PC-3 (cell line): Measurements from ENCODE around the gene PSMD6. TPM values are rescaled to one million over a fixed set of nuclear protein-coding genes. Genes with fewer than 3 reads are reported as not detected.
A peak's percentile ranks its signal among the peaks of the same experiment; 100 is the strongest.

Source experiments
- ATAC-seq: fragments of 200-7000 bp; cut with Tn5 transposase; 2 replicates; pipeline ENCODE4 v1.9.1; 2020; ENCODE audit warnings: mild to moderate bottlenecking, moderate library complexity
- BruUV-seq: library from RNA; stranded (reverse); fragments of 400-500 nt; replicated peaks from 2 replicates; lab custom pipeline; 2021; lab: Mats Ljungman, UMichigan
- CTCF ChIA-PET: fragments of 300-600 bp; sonication (Branson Sonifier 250); formaldehyde crosslinking; loops from one replicate; lab custom pipeline; 2022; ENCODE audit warnings: antibody characterized with exemption; lab: Charles Lee
- POLR2A ChIA-PET: fragments of 300-600 bp; sonication (Branson Sonifier 250); formaldehyde crosslinking; loops from one replicate; lab custom pipeline; 2022; ENCODE audit warnings: antibody characterized with exemption; ENCODE audit not compliant: unreplicated experiment; lab: Charles Lee
- DNase-seq: peaks from one replicate; pipeline ENCODE4 v3.0.0-alpha.2; 2015
- H2AFZ ChIP-seq: fragments of 300-600 bp; sonication (generic); 2 replicates; pipeline ENCODE4 v1.6.0; 2016; ENCODE audit warnings: antibody characterized with exemption, low read length
- H3F3A ChIP-seq: fragments of 300-600 bp; sonication (generic); one replicate; pipeline ENCODE4 v1.6.0; 2017; ENCODE audit warnings: antibody characterized with exemption, low read length, control low read depth, mild to moderate bottlenecking; ENCODE audit not compliant: unreplicated experiment
- H3K27ac ChIP-seq: fragments of 300-600 bp; sonication (generic); 2 replicates; pipeline ENCODE4 v1.5.1; 2016; ENCODE audit warnings: mild to moderate bottlenecking, low read length
- H3K27me3 ChIP-seq: fragments of 300-600 bp; sonication (generic); 2 replicates; pipeline ENCODE4 v1.6.1; 2016; ENCODE audit warnings: low read length, mixed read lengths
- H3K36me3 ChIP-seq: fragments of 300-600 bp; sonication (generic); 2 replicates; pipeline ENCODE4 v1.6.1; 2016; ENCODE audit warnings: low read depth, mixed run types, low read length, mixed read lengths
- H3K4me1 ChIP-seq: fragments of 300-600 bp; sonication (generic); 2 replicates; pipeline ENCODE4 v1.5.1; 2016; ENCODE audit warnings: low read length; ENCODE audit not compliant: insufficient read depth
- H3K4me2 ChIP-seq: fragments of 300-600 bp; sonication (generic); 2 replicates; pipeline ENCODE4 v1.6.0; 2016; ENCODE audit warnings: low read length
- H3K4me3 ChIP-seq: fragments of 300-600 bp; sonication (generic); 2 replicates; pipeline ENCODE4 v1.5.1; 2016; ENCODE audit warnings: mild to moderate bottlenecking, low read length, mixed read lengths
- H3K79me2 ChIP-seq: fragments of 300-600 bp; sonication (generic); 2 replicates; pipeline ENCODE4 v1.6.1; 2017; ENCODE audit warnings: low read length, mixed read lengths
- H3K9ac ChIP-seq: fragments of 300-600 bp; sonication (generic); 2 replicates; pipeline ENCODE4 v1.6.0; 2016; ENCODE audit warnings: mild to moderate bottlenecking, low read length
- H3K9me2 ChIP-seq: fragments of 300-600 bp; sonication (generic); replicated peaks from 2 replicates; pipeline ENCODE4 v1.6.1; 2016; ENCODE audit warnings: mixed run types, low read length, mixed read lengths
- H3K9me3 ChIP-seq: fragments of 300-600 bp; sonication (generic); 2 replicates; pipeline ENCODE4 v1.6.1; 2016; ENCODE audit warnings: low read length, mixed read lengths
- H4K20me1 ChIP-seq: fragments of 300-600 bp; sonication (generic); 2 replicates; pipeline ENCODE4 v1.6.1; 2016; ENCODE audit warnings: low read length, mixed read lengths
- CTCF ChIP-seq: fragments of 300-600 bp; sonication (generic); conservative IDR thresholded peaks from 2 replicates; pipeline ENCODE4 v1.5.1; 2017; ENCODE audit warnings: antibody characterized with exemption, low read depth, mild to moderate bottlenecking, low read length
- EZH2 ChIP-seq: fragments of 300-600 bp; sonication (generic); IDR thresholded peaks from one replicate; pipeline ENCODE4 v1.6.1; 2017; ENCODE audit warnings: antibody characterized with exemption, mild to moderate bottlenecking, low read length; ENCODE audit not compliant: unreplicated experiment
- EZH2phosphoT487 ChIP-seq: fragments of 300-600 bp; sonication (generic); IDR thresholded peaks from 2 replicates; pipeline ENCODE4 v1.6.1; 2018; ENCODE audit warnings: mild to moderate bottlenecking, antibody characterized with exemption, low read length, borderline replicate concordance
- intact Hi-C: fragments of 100-400 bp; cut with micrococcal nuclease; formaldehyde crosslinking; loops from 2 replicates; pipeline ENCODE4 v1.9.0; 2023
- total RNA-seq: library from RNA; depleted of rRNA; stranded (reverse); fragments of >200 nt; gene quantifications from 2 replicates; pipeline ENCODE4 v1.2.3, GENCODE V29; 2014

PSMD6 gene
- total RNA-seq, 1 experiment from 2014 or later = 80.7 TPM

- ChIA-PET POLR2A (no interaction called here), CTCF (interaction anchor here (0.5 kb wide), 2 partner anchors 32 to 44 kb away, joined by 4 to 8 read pairs; no protein-coding TSS in a partner anchor)
- Histone ChIP-seq H3K4me2 (no peak overlapping the region), H3K27ac (no peak overlapping the region), H3K9ac (no peak overlapping the region), H3K79me2 (no peaks in the 10 kb centered on the region), H3F3A (no peaks in the 10 kb centered on the region), H2AFZ (no peak overlapping the region), H3K36me3 (no peaks in the 10 kb centered on the region), H3K9me3 (no peaks in the 10 kb centered on the region), H3K4me1 (no peaks in the 10 kb centered on the region), H3K4me3 (no peak overlapping the region), H3K9me2 (no peaks in the 10 kb centered on the region), H3K27me3 (no peaks in the 10 kb centered on the region), H4K20me1 (no peaks in the 10 kb centered on the region)
- no peak for TF ChIP-seq EZH2phosphoT487
- no peak for TF ChIP-seq EZH2
- TF ChIP-seq CTCF = peak; percentile 69
- DNase-seq (peak; percentile 64), ATAC-seq (peak; percentile 95)
- BruUV-seq = no TSS peak
- intact Hi-C loops = loop anchor here (1.0 to 5.0 kb wide), 3 partner anchors 33 to 642 kb away; partner anchors contain the start of genes ATXN7 and THOC7
These were observed 29.6 kb downstream of the PSMD6 start for GRCh38 chr3:63993653-63994079.

GRCh38 chr3:63992516-63993209 is 30.6 kb downstream of the PSMD6 start:
- no peak for DNase-seq
- ATAC-seq = no peak
- Histone ChIP-seq H3K79me2 (no peaks in the 10 kb centered on the region), H3K4me1 (no peaks in the 10 kb centered on the region), H3K4me3 (no peak overlapping the region), H4K20me1 (no peaks in the 10 kb centered on the region), H3K9me3 (no peaks in the 10 kb centered on the region), H3F3A (no peaks in the 10 kb centered on the region), H3K27me3 (no peaks in the 10 kb centered on the region), H3K4me2 (no peak overlapping the region), H3K9me2 (no peaks in the 10 kb centered on the region), H3K9ac (no peak overlapping the region), H2AFZ (no peak overlapping the region), H3K27ac (no peak overlapping the region), H3K36me3 (no peaks in the 10 kb centered on the region)
- TF ChIP-seq EZH2phosphoT487 (no peak), CTCF (no peak), EZH2 (no peak)
- ChIA-PET POLR2A (no interaction called here), CTCF (interaction anchor here (0.5 kb wide), 2 partner anchors 31 to 43 kb away, joined by 4 to 8 read pairs; no protein-coding TSS in a partner anchor)
- intact Hi-C loops = loop anchor here (1.0 to 5.0 kb wide), 3 partner anchors 32 to 641 kb away; partner anchors contain the start of genes ATXN7 and THOC7
- BruUV-seq = no TSS peak

- Histone ChIP-seq H3K79me2 (no peaks in the 10 kb centered on the region), H3K9ac (no peak overlapping the region), H3K4me2 (no peak overlapping the region), H3K9me2 (no peaks in the 10 kb centered on the region), H3K27me3 (no peaks in the 10 kb centered on the region), H2AFZ (no peak overlapping the region), H3K36me3 (no peaks in the 10 kb centered on the region), H4K20me1 (no peaks in the 10 kb centered on the region), H3K4me1 (no peaks in the 10 kb centered on the region), H3K4me3 (no peak overlapping the region), H3K9me3 (no peaks in the 10 kb centered on the region), H3K27ac (no peak overlapping the region), H3F3A (no peaks in the 10 kb centered on the region)
- CTCF ChIA-PET = no interaction called here
- POLR2A ChIA-PET = no interaction called here
- TF ChIP-seq EZH2 (no peak), EZH2phosphoT487 (no peak), CTCF (no peak)
- ATAC-seq (no peak), DNase-seq (no peak)
- intact Hi-C loops = loop anchor here (5.0 kb wide), 1 partner anchor 129 kb away; the partner anchor contains the start of genes ATXN7 and THOC7
- no TSS peak for BruUV-seq
These were observed 31.6 kb downstream of the PSMD6 start for GRCh38 chr3:63991666-63992065.
